Measurements from ENCODE around the gene IGFBP1. TPM values are rescaled to one million over a fixed set of nuclear protein-coding genes. Genes with fewer than 3 reads are reported as not detected.

IGFBP1 gene
- total and polyA plus RNA-seq, 2 of the 13 experiments (the other 11 are each of a cell fraction or from before 2014, with no cell fraction given): 5.4 to 885 TPM

DNA sequence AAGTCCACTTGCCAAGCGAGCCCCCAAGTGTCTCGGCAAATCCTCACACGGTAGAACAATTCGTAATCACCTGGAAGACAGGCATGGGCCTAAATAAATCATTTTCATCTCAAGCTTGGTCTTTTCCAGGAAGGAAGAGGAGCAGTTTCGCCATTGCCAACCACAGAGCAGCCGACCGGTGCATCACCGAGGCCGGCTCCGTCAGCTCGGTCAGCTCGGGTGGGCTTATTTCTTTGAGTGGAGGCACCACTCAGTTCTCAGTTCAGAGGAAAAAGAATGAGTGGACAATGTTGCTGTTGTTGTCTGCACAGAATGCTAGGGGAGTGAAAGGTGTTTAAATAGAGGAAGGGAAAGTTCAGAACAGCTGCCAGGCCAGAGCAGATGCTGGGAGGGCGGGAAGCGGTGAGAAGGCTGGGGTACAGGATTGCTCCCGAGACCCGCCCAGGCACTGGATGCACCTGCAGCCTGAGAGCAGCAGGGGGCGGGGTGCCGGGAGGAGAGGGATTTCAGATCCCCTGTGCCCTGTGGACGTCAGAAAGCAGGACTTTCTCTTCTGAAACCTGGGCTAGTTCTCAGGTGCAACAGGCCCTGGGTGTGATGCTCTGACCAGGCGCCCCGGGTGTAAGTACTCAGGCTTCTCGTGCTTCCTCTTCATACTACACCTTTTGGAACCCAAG lies 50.5 kb downstream of the IGFBP1 start (continued):
- TF ChIP-seq, protein P1, sequence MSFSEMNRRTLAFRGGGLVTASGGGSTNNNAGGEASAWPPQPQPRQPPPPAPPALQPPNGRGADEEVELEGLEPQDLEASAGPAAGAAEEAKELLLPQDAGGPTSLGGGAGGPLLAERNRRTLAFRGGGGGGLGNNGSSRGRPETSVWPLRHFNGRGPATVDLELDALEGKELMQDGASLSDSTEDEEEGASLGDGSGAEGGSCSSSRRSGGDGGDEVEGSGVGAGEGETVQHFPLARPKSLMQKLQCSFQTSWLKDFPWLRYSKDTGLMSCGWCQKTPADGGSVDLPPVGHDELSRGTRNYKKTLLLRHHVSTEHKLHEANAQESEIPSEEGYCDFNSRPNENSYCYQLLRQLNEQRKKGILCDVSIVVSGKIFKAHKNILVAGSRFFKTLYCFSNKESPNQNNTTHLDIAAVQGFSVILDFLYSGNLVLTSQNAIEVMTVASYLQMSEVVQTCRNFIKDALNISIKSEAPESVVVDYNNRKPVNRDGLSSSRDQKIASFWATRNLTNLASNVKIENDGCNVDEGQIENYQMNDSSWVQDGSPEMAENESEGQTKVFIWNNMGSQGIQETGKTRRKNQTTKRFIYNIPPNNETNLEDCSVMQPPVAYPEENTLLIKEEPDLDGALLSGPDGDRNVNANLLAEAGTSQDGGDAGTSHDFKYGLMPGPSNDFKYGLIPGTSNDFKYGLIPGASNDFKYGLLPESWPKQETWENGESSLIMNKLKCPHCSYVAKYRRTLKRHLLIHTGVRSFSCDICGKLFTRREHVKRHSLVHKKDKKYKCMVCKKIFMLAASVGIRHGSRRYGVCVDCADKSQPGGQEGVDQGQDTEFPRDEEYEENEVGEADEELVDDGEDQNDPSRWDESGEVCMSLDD (CRISPR knock-in tag; IDR thresholded peaks at IDR 0.05; ENCODE audit: borderline replicate concordance): no peak
- no peak for TF ChIP-seq ZSCAN31 (CRISPR knock-in tag; IDR thresholded peaks at IDR 0.05; ENCODE audit: low read depth)
- TF ChIP-seq, protein P2, sequence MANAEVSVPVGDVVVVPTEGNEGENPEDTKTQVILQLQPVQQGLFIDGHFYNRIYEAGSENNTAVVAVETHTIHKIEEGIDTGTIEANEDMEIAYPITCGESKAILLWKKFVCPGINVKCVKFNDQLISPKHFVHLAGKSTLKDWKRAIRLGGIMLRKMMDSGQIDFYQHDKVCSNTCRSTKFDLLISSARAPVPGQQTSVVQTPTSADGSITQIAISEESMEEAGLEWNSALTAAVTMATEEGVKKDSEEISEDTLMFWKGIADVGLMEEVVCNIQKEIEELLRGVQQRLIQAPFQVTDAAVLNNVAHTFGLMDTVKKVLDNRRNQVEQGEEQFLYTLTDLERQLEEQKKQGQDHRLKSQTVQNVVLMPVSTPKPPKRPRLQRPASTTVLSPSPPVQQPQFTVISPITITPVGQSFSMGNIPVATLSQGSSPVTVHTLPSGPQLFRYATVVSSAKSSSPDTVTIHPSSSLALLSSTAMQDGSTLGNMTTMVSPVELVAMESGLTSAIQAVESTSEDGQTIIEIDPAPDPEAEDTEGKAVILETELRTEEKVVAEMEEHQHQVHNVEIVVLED (CRISPR knock-in tag; IDR thresholded peaks at IDR 0.05; ENCODE audit: borderline replicate concordance): no peak
- TF ChIP-seq NR2F1 (CRISPR knock-in tag; IDR thresholded peaks at IDR 0.05): no peak
- TF ChIP-seq HDAC1 (CRISPR knock-in tag; IDR thresholded peaks at IDR 0.05): no peak
- TF ChIP-seq ZBTB20 (CRISPR knock-in tag; IDR thresholded peaks at IDR 0.05; ENCODE audit: borderline replicate concordance, low read depth): no peak
- TF ChIP-seq HOXA3 (CRISPR knock-in tag; IDR thresholded peaks at IDR 0.05): no peak
- TF ChIP-seq CBX2 (IDR thresholded peaks at IDR 0.05; ENCODE audit: low read depth, low read length): no peak
- no peak for TF ChIP-seq CBX2 (CRISPR knock-in tag; IDR thresholded peaks at IDR 0.05; ENCODE audit: low read depth)
- no peak for TF ChIP-seq MXD4 (CRISPR knock-in tag; IDR thresholded peaks at IDR 0.05)
- TF ChIP-seq, protein P3, sequence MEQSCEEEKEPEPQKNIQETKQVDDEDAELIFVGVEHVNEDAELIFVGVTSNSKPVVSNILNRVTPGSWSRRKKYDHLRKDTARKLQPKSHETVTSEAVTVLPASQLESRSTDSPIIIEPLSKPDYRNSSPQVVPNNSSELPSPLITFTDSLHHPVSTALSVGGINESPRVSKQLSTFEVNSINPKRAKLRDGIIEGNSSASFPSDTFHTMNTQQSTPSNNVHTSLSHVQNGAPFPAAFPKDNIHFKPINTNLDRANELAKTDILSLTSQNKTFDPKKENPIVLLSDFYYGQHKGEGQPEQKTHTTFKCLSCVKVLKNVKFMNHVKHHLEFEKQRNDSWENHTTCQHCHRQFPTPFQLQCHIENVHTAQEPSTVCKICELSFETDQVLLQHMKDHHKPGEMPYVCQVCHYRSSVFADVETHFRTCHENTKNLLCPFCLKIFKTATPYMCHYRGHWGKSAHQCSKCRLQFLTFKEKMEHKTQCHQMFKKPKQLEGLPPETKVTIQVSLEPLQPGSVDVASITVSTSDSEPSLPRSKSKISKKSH (CRISPR knock-in tag; IDR thresholded peaks at IDR 0.05; ENCODE audit: borderline replicate concordance): no peak; the same call in 1 of the 2 replicates
- TF ChIP-seq ZNF891 (CRISPR knock-in tag; IDR thresholded peaks at IDR 0.05): 0 out of 2 replicates have a peak, but pooled peaks have one; percentile 2
- TF ChIP-seq CBFB (CRISPR knock-in tag; IDR thresholded peaks at IDR 0.05): no peak
- TF ChIP-seq POLR2AphosphoS2 (IDR thresholded peaks at IDR 0.05; ENCODE audit: low read depth, low read length): no peak
- no peak for TF ChIP-seq HOXA7 (CRISPR knock-in tag; IDR thresholded peaks at IDR 0.05)
- TF ChIP-seq CBX1 (IDR thresholded peaks at IDR 0.05; ENCODE audit: low read depth): no peak
- TF ChIP-seq ZNF451 (CRISPR knock-in tag; IDR thresholded peaks at IDR 0.05): no peak
- TF ChIP-seq, protein P4, sequence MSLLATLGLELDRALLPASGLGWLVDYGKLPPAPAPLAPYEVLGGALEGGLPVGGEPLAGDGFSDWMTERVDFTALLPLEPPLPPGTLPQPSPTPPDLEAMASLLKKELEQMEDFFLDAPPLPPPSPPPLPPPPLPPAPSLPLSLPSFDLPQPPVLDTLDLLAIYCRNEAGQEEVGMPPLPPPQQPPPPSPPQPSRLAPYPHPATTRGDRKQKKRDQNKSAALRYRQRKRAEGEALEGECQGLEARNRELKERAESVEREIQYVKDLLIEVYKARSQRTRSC (CRISPR knock-in tag; IDR thresholded peaks at IDR 0.05; ENCODE audit: low read depth): no peak
- TF ChIP-seq NBN (conservative IDR thresholded peaks at IDR 0.05): no peak
- TF ChIP-seq HMG20A (CRISPR knock-in tag; IDR thresholded peaks at IDR 0.05; ENCODE audit: borderline replicate concordance): no peak

Measured in HepG2 (cell line).